ENCODE results near the gene UNKL.

UNKL gene

DNA sequence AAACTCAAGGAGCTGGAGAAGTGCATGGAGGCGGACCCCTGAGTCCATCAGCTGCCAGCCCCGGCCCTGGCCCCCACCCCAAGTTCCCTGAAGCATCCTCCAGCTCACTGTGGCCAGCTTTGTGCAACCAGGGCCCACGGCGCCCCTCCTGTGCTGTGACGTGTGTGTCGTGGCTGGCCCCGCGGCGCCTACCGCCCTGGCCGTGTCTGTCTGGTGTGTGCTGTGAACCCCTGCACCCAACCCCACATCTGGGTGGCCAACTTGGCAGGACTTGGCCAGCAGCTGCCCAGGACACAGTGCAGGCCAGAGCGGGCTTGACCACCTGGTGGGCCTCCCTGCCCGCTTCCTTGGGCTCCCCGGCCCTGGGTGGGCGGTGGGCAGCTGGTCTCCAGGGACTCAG is 66.1 kb downstream of the UNKL start:
- no peak for DNase-seq

DNA sequence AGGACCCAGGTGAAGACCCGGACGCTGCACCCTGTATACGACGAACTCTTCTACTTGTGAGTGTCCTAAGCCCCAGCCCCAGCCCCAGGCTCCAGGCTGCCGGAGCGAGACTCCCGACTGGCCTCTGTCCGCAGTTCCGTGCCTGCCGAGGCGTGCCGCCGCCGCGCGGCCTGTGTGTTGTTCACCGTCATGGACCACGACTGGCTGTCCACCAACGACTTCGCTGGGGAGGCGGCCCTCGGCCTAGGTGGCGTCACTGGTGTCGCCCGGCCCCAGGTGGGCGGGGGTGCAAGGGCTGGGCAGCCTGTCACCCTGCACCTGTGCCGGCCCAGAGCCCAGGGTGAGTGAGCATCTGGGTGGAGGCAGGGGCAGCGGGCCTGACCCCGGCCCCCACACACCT is 66.5 kb downstream of the UNKL start:
- no peak for DNase-seq

DNA sequence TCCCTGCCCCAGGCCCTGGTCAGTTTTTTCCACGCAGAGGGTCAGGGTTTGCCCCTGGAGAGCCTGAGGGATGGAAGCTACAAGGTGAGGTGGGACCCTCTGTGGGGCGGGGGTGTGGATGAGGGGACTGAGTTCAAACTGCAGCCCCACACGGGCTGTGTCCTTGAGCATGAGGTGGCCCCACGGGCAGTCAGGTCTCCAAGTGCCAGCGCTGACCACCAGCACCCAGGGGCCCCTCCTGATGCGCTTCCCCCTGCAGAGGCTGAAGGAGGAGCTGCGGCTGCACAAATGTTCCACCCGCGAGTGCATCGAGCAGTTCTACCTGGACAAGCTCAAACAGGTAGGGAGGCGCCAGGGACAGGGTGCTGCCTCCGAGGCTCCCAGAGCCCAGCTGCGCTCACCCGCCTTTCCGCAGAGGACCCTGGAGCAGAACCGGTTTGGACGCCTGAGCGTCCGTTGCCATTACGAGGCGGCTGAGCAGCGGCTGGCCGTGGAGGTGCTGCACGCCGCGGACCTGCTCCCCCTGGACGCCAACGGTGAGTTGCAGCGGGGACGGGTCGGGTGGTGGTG is 67.1 kb downstream of the UNKL start:
- no peak for DNase-seq

DNA sequence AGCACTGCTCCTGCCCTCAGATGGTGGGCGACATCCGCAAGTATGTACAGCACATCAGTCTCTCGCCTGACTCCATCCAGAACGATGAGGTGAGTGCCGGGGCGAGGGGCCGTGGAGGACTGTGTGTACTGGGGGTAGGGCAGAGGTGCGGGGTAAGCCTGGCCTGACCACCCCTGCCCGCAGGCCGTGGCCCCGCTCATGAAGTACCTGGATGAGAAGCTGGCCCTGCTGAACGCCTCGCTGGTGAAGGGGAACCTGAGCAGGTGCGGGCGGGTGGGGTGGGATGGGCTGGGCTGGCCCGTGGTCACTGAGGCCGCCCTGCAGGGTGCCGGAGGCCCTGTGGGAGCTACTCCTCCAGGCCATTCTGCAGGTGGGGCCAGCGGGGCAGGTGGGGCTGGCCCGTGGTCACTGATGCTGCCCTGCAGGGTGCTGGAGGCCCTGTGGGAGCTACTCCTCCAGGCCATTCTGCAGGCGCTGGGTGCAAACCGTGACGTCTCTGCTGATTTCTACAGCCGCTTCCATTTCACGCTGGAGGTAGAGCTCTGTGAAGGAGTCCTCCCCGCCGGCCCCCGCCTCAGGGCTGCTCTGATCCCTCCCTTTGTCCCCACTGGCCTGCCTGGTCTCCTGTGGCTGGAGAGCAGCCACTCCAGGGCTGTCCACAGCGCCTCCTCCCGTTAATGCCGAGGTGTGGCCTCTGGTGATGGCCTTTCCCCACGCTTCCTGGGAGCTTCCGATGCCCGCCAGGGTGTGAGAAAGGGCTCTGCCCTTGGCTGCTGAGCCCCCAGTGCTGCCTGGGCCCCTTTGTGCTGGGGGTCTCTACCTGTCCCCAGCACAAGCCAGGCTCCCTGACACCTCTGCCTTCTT is 67.8 kb downstream of the UNKL start:
- no peak for DNase-seq

DNA sequence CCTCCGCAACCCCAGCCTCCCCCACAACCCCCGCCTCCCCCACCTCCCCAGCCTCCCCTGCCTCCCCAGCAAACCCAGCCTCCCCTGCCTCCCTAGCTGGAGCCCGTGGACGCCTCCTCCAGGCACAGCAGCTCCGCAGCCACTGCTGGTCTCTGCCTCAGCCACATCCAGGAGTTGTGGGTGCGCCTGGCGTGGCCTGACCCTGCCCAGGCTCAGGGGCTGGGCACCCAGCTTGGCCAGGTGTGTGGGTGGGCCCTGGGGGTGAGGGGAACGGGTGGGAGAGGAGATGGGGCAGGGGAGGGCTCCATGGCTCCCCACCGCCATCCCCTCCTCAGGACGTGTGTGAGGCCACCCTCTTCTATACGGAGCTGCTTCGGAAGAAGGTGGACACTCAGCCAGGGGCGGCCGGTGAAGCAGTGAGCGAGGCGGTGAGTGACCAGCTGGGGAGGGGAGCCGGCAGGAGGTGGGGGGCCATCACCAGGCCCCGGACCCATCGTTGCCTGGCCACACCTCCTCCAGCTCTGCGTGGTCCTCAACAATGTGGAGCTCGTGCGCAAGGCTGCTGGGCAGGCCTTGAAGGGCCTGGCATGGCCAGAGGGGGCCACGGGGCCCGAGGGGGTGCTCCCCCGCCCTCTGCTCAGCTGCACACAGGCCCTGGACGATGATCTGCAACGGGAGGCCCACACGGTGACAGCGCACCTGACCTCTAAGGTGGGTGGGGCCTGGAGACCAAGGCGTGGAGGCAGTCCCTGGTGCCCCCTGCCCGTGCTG is 68.7 kb downstream of the UNKL start:
- DNase-seq = no peak

DNA sequence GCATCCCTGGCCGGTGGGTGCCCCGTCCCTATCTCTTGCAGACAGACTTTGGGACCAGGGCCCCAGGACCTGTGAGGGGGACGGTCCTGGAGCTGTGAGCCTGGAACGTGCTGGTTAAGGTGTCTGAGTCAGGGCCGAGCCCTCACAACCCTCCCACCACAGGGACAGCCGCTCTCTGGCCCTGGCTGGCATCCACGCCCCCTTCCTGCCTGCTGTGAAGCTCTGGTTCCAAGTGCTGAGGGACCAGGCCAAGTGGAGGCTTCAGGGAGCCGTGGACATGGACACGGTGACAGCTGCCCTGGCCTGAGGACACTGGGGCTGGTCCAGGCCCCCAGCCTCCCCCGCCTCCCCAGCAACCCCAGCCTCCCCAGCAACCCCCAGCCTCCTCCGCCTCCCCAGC is 69.4 kb downstream of the UNKL start:
- no peak for DNase-seq

DNA sequence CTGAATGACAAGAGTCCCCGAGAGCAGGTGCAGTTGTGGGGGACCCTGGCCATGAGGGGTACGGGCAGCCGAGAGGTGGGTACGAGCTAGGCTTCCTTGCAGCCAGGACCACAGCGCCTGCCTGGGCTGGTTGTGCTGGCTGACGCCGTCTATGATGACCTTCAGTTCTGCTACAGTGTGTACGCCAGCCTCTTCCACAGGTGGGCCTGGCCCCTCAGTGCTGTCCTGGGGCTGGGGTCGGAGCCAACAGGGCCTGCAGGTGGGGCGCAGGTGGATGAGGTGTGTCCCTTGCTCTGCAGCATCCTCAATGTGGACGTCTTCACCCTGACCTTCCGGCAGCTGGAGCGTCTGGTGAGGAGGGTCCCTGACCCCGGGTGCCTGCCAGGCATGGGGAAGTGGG is 70.0 kb downstream of the UNKL start:
- DNase-seq = no peak

DNA sequence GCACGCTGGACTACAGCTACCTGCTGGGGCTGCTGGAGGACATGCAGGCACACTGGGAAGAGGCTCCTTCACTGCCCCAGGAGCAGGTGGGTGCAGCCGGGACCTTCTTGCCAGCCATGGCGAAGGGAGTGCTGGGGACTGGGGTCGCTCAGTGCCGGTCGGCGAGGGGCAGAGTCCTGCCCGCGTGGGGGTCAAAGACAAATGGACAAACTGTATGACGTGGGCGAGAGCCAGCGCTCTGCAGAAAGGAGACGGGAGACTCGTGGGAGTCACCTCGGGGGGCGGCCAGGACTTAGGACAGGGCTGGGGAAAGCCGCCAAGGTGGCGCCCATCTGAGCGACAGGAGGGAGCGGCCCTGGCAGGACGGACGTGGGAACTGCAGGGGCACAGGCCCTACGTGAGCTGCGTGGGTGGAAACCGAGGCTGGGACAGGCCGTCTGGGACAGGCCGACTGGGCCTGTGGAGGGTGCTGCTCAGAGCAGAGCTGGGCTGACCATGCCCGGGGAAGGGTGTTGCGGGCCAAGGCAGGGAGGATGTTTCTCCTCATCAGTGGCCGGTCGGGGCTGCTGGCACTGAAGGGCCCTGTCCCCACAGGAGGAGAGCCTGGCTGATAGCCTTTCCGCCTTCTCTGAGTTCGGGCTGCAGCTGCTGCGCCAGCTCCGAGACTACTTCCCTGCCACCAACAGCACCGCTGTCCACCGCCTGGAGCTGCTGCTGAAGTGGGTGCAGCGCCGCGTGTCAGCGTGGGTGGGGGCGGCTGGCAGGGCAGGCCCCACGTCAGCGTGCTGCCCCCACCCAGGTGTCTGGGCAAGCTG is 70.9 kb downstream of the UNKL start:
- DNase-seq = no peak

DNA sequence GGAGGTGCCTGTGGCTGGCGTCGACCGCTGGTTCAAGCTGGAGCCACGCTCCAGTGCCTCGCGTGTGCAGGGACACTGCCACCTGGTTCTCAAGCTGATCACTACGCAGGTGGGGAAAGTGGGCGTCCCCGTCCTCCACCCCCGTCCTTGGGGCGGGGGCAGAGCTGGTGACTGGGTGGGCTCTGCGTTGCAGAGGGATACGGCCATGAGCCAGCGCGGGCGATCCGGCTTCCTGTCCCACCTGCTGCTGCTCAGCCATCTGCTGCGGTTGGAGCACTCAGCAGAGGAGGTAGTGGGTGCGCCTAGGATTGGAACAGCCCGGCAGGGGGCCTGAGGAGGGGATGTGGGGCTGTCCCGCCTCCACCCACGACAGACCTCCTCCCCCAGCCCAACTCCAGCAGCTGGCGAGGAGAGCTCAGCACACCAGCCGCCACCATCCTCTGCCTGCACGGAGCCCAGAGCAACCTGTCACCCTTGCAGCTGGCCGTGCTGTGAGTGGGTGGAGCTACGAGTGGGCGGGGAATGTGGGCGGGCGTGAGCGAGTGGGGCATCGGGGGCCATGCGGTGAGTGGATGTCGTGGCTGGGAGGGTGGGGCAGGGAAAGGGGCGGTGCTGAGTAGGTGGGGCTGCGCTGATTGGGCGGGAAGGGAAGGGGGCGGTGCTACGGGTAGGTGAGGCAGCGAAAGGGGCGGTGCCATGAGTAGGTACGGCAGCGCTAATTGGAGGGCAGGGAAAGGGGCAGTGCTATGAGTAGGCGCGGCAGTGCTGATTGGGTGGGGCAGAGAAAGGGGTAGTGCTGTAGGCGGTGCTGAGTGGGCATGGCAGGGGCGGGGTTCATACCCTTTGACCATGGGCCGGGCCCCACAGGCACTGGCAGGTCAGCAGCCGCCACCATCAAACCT is 71.7 kb downstream of the UNKL start:
- DNase-seq = peak; percentile 97

DNA sequence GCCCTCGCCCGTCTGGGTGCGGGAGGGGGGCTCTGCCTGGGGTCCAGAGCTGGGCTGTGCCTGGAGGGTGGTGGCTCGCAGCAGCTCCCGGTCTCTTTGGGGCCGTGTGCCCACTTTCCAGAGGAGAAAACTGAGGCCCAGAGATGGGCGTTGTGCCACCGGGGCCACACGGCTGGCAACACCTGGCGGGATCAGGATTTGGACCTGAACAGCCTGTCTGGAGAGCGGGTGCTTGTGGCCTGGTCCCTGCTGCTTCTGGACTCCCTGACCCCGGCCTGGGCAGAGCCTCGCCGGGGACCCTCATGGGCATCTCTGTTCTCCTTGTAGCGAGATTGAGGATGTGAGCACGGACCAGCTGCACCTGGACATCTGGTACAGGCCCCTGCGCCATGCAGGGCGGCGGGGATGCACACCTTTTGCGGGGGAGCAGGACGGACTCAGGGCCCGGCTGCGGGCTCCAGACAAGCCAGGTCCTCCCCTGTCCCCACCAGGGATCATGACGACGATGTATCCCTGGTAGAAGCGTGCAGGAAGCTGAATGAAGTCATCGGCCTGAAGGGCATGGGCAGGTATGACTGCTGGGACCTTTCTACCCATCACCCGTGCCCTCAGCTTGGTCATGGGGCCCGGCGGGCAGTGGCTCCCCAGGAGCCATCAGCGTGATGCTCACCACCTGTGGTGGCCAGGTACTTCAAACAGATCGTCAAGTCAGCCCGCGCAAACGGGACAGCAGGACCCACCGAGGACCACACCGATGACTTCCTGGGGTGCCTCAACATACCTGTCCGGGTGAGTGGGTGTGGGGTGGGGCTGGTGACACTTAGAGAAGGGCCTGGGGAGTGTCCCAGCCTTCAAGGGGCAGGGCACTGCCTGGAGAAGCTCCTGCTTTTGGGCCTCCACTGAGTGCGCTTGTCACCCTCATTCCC is 72.7 kb downstream of the UNKL start:
- no peak for DNase-seq

DNA sequence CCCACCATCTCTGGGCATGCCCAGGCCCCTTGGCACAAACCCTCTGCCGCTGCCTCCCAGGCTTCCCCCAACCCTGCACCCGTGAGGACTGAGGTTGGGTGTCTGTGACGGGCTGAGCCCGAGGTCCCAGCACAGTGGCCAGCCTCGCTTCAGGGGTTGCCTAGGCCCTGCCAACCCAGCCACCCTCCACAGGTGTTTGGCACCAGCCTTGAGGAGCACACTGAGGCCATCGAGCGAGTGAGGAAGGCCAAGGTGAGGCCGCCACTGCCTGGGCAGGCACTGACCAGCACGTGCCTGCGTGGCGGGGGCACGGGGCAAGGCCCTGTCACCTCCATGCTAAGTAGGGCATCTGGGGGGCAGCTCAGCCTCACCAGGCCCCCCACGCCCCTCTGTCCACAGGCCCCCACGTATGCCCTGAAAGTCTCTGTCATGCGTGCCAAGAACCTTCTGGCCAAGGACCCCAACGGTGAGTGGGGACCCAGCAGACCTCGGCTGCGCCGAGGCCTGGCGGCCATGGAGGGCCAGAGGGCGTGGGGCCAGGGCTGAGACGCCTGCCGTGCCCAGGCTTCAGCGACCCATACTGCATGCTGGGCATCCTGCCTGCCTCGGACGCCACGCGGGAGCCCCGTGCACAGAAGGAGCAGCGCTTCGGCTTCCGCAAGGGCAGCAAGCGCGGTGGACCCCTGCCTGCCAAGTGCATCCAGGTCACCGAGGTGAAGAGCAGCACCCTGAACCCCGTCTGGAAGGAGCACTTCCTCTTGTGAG is 73.6 kb downstream of the UNKL start:
- no peak for DNase-seq

DNA sequence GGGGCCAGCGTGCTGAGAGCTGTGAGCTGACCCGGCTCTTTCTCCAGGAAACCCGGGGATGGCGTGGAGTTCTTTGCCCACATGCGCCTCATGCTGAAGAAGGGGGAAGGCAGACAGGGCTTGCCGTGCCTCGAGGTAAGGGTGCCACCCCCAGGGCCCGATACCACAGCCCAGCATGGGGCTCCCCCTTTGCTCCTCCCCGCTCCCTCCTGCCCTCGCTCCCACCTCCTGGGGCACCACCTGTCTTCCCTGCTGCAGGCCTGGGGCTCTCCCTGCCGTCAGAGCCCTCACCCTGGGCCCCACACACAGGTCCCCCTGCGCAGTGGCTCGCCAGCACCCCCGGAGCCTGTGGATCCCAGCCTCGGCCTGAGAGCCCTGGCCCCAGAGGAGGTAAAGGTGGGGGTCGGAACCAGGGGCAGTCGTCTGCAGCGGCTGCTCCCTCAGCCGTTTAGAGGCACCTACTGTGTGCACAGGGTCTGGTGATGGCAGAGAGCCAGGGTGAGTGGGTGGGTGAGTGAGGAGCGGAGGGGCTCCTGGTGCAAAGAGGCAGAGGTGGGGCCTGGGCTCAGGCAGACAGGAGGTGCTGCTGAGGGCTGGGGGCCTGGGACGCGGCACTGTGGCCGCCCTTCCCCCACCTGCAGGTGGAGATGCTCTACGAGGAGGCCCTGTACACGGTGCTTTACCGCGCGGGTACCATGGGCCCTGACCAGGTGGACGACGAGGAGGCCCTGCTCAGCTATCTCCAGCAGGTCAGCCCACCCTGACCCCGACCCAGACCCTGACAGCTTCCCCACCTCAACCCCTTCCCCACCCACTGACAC is 75.4 kb downstream of the UNKL start:
- DNase-seq = no peak

DNA sequence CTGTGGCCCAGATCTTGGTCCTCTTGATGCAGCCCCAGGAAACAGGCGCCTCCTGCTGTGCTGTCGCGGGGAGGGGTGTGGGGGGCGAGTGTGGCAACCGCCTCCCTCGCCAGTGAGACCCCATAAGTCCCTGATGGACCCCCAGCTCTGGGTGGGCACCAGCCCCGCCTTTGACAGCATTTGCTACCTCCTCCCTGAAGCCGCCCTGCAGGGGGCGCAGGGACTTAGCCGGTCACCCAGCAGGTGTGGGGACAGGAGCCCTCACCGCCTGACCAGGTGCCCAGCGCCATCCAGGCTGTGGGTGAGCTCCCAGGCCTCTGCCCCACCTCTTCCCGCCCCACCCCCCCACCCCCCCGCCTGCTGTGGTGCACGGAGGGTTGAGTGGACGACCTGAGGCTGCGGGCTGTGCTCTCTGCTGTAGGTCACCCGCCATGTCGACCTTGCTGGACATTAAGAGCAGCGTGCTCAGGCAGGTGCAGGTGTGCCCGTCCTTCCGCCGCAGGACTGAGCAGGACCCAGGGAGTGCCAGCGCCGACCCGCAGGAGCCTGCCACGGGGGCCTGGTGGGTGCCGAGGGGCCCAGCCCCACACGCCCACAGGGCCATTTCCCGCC is 76.3 kb downstream of the UNKL start:
- peak; percentile 31 for DNase-seq

DNA sequence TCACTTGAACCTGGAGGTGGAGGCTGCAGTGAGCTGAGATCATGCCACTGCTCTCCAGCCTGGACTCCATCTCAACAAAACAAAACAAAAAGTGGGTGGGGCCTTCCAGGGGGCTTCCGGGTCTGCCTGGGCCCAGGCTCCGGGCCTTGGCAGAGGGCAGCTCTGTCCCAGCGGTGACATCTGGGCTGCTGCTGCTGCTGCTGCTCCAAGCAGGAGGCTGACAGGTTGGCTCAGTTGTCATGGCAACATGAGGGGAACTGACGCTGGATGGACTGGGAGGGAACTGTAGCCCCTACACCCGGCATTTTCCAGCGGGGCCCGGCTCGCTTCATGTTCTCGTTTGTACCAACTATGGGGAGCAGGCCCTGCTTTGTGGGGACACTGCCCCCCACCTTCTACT is 77.0 kb downstream of the UNKL start:
- DNase-seq = no peak

DNA sequence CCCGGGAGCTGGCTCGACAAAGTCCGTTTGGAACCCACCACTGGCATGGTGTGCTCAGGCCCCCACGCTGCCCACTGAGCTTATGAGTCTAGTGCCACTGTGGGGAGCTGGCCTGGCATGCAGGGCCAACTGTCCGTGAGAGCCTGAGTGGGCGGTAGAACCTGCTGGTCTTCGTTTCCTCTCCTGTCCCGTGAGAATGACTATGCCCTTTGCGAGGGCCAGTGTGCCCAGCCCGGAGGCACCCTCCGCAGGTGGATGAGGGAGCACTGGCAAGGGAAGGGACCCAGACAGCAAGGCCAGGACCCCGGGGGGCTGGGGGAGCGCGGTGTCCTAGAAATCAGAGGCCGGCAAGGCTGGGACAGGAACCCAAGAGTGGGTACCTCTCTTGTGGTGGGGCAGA is 77.9 kb downstream of the UNKL start:
- no peak for DNase-seq

DNA sequence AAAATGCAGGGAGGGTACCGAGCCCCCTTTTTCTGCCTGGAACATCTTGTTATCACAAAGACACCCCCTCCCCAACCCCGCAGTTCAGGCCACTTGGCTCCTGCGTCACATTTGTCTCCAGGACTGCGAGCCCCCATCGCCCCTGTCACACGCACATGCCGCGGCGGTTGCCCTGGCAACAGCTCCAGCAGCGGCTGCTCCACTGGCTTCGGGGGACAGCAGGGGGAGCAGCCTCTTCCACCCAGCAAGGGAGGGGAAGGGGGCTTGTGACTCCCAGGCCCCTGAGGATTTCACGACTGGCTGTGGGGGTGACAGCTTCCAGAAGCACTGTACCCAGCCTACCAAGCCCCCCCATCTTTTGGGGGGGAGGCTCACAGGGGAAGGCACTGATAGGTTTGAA is 78.5 kb downstream of the UNKL start:
- no peak for DNase-seq

DNA sequence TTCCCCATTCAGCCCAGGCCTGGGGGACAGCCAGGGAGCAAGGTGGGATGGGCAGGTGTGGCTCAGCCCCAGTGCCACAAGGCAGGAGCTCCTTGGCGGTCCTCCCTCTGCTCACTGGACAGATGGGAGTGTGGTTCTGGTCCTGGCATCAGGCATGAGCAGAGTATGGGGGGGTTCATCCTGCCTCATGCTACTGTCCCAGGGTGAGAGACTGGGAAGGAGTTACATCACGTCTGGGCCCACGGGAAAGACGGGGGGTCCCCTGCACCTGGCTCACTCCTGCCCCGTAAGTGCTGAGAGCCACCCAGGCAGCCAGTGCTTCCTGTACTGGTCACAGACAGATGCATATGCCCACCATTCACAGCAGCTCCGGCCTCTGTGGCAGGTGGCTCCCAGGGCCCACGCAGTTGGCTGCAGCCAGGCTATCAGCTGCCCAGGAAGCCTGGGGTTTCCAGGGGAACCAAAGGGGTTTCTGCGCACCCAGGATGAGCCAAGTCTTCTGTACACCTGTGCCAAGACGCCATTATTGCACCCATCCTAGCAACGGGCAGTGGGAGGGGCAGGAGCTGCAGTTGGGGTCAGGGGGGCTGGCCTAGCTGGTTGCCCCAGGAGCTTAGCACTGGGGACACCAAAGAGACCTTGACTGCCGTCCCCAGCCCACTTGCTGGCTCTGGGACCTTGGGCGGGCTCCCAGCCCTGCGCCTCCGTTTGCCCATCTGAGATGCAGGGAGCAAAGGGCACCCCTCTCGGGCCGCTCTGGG is 79.1 kb downstream of the UNKL start:
- no peak for DNase-seq

DNA sequence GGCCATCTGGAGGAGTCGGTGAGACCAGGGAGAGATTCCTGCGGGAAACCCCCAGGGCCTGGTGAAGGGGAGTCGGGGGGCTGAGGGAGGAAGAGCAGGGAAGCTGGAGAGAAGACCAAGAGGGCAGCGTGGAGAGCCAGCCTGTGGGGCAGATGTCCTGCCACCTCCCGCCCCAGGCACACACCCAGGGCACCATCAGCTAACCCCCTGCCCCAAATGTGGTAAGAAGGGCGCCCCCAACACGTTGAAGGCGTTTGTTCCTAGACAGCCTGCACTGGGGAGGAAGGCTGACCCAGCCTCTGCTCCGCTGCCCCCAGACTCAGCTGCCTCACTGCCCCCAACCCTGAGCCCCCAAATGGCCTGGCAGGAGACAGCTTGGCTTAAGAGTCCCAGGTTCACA is 79.8 kb downstream of the UNKL start:
- no peak for DNase-seq
